HG02981 (cell line): ENCODE data around the gene HSPBP1.
"Not testable (repeated sequence)": the region's sequence is repeated elsewhere in the genome, so short reads cannot be mapped to it uniquely, and the experiment has no call there.

Source experiments
- ATAC-seq: cut with Tn5 transposase; IDR thresholded peaks from one replicate; pipeline ENCODE4 v1.9.1; 2021; ENCODE audit warnings: mild to moderate bottlenecking, moderate library complexity; ENCODE audit not compliant: unreplicated experiment

The HSPBP1 gene, protein sequence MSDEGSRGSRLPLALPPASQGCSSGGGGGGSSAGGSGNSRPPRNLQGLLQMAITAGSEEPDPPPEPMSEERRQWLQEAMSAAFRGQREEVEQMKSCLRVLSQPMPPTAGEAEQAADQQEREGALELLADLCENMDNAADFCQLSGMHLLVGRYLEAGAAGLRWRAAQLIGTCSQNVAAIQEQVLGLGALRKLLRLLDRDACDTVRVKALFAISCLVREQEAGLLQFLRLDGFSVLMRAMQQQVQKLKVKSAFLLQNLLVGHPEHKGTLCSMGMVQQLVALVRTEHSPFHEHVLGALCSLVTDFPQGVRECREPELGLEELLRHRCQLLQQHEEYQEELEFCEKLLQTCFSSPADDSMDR

DNA sequence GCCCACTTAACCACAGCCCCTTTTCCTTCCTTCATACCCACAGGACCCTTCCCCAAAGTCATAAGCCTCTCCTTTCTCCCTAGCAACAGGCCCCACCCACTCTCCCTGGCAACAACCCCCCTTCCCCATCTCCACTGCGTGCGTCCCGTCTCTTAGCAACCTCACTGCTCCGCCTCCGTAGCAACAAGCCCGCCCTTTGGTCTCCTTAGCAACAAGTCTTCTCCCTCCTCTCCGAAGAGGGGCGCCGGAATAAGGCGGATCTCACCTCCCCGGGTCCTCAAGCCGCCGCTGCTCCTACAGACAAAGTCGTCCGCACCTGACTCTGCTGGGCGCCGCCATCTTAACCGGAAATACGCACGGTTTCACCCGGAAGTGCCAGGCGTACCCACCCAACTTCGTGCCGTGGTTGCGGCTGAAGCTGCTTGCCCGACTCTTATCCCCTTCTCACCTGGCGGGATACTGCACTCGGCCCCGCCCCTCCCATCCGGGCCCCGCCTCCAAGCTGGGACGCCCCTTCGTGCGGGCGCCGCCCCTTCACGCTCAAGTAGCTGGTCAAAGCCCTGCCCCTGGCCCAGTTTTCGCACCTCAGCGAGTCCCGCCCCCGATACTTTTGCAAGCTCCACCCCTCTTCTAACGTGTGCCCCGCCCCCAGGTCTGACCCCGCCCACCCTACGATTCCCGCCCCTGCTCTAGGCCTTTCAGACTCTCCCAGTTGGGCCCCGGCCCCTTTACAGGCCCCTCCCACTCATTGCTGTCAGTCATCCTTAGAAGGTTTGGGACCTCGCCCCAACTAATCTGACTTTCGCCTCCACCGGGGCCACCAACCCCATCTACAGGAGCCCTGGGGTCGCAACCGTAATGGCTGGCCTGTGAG, at the start of gene HSPBP1:
Gene HSPBP1 (minus strand): TSS at position 341 of the 874 bp plus-strand sequence. CDS start 502 bp downstream, outside the sequence.
- peak; percentile 66 for ATAC-seq

DNA sequence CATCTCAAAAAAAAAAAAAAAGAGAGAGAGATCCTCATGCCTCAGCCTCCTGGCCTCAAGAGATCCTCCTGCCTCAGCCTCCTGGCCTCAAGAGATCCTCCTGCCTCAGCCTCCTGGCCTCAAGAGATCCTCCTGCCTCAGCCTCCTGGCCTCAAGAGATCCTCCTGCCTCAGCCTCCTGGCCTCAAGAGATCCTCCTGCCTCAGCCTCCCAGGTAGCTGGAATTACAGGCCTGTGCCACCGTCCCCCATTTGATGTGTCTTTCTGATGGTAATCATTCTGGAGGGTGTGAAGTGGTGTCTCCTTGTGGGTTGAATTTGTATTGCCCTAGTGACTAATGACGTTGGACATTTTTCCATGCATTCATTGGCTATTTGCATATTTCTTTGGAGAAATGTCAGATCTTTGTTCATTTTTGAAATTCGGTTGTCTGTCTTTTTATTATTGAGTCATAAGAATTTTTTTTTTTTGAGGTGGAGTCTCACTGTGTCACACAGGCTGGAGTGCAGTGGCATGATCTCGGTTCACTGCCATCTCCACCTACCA, 48.9 kb upstream of the HSPBP1 start:
- ATAC-seq = not testable (repeated sequence)

DNA sequence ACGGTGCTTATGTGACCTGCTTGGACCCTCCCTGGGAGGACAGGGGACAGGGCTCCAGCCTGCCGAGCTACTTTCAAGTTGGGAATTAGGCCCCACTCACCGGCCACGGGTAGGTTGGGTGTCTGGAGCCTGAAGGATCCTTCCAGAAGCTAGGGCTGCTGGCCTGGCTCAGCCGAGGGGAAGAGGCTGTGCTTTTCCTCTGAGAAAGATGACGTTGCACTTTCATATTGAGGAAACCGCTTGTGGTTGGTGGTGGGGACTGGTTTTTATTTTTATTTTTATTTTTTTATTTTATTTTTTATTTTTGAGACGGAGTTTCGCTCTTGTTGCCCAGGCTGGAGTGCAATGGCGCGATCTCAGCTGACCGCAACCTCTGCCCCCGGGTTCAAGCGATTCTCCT, 45.3 kb upstream of the HSPBP1 start, which contains the start of gene TMEM150B:
Gene TMEM150B (minus strand): TSS at position 170 of the 400 bp plus-strand sequence. CDS start 4,305 bp downstream, outside the sequence.
- no peak for ATAC-seq

DNA sequence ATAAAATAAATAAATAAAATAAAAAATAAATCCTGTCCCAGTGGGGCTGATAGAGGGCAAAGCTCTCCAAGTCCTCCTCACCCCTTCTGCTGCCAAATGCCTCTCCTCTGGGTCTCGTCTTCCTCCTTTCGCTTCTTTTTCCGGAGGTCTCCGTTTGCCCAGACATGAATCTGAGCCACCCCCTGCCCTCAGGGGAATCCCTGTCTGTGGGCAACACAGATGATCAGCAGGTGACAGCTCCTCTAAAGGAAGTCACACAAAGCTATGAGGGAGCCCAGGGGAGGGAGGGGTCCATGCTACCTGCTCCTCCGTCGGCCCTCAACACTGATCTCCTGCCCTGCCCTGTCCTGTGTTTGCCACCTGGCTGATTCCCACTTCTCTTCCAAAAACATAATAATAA, 44.8 kb upstream of the HSPBP1 start:
- no peak for ATAC-seq

DNA sequence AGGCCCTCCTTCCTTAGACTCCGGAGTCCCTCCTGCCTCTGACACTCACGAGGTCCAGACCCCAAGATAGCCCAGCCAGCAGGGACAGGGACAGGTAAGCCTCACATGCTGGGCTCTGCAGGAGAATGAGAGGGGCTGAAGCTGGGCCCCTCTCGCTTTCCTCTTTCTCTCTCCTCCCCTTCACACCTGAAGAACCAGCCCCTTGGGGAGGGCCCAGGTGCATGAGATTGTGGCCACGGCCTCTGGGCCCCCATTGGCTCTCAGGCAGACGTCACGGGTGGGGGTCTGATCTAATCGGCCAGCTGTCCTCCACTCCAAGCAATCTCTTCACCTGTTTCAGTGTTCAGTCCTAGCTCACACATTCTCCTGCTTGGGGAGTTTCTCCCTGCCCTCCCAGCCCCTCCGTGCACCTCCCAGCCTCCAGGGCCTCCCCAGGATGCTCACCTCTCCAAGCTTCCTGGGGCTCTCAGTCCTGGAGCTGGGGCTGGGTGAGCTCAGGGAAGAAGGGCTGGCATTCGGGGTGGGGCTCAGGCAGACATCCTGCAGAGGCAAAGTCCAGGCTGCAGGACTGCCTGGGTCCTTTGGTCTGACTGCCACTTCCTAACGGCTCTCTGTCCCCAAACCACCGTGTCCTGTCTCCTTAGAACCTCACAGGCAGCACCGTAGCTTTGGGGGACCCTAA, 42.4 kb upstream of the HSPBP1 start:
- ATAC-seq = no peak

DNA sequence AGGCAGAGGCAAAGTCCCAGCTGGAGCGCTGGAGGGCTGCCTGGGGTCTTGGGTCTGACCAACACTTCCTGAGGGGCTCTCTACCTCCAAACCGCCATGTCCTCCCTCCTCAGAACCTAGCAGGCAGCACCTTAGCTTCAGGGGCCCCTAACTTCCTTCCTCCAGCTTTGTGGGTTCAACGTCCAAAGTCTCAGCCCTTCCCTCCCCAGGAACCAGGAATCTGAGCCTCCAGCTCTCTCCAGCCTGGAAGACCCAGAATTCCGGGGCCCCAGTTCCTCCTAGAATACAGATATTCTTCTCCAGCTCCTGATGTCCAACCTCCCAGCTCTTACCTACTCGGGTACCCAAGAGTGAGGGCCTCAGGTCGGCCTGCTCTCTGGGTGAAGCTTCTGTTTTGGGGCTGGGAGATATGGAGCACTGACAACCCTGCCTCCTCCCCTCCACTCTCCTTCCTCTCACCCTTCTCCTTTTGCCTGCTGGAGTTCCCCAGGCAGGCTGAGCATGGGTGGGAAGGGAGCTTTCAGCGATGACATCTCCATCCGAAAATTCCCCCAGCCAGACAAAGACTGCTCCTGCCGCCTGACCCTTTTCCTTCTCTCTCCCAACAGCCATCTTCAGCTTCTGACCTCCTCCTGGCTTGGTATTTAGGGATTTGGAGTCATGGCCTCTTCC, 41.7 kb upstream of the HSPBP1 start:
- no peak for ATAC-seq

DNA sequence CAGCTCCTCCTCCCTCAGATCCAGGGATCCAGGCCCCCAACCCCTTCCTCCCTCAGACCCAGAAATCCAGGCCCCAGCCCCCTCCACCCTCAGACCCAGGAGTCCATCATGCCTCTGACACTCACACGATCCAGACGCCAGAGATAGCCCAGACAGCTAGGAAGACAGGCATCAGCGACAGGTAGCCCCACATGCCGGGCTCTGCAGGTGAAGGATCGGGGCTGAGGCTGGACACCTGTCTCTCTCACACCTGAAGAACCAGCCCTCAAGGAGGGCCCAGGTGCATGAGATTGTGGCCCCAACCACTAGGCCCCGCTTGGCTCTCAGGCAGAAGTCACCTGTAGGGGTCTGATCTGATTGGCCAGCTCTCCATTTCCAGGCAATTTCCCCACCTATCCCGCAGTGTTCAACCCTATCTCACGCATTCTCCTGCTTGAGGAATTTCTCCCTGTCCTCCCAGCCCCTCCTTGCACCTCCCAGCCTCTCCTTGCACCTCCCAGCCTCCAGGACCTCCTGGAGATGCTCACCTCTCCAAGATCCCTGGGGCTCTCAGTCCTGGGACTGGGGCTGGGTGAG, 41.0 kb upstream of the HSPBP1 start:
- ATAC-seq = no peak

DNA sequence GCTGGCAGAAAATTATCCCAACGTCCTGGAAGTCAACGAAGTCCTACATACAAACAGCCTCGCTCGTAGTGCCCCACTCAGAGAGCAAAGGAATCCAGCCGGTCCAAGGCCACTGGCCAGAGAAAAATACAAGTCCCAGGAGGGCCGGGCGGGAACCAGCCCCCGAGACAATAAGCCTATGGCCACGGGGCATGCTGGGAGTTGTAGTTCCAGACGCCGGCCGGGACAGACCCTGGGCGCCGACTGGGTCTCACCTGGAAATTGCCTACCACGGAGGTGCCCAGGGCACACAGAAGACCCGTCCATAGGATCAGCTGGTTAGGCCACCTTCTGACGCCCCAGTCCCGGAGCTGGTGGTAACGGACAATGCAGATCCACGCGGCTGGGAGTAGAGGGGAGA, 39.9 kb upstream of the HSPBP1 start:
- ATAC-seq = no peak

DNA sequence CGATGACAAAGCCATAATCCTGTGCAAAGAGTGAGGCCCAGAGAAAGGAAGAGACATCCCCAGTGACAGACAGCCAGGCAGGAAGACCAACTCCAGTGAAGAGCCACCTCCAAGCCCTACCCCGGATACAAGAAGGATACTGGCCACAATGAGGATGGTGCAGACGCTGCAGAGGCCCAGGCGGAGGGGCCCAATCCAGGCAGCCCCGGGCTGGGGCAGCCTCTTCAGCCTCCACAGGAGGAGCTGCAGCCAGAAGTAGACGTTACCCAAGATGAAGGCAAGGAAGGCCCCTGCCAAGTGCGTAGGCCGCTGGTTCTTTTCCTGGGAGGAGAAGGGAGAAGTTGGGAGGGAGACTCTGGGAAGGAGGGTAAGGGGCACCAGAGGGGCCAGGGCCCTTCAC, 36.7 kb upstream of the HSPBP1 start:
- ATAC-seq = no peak

DNA sequence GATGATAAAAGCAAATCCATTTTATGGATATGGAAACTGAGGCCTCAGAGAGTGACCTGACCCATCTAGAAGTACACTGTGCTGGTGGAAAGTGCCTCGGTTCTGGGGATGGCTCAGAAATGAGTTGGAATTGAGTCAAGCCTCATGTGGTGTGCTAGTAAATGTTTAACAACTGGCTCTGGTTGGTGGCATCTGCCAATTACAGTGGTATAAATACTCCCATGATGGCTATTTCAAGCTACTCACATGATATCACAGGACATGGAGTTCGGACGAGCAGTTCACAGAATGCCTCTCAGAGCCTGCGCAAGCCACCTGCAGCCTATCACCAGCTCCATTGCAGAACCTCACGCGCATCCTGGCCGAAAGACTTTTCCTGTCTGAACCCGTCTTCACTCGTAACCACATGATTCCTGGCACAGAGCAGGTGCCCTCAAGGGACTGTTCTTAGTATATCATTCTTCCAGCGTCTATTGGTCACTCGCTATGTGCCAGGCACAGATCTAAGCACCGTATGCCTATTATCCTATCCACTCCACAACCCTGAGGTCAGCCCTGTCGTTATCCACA, 36.1 kb upstream of the HSPBP1 start:
- no peak for ATAC-seq

DNA sequence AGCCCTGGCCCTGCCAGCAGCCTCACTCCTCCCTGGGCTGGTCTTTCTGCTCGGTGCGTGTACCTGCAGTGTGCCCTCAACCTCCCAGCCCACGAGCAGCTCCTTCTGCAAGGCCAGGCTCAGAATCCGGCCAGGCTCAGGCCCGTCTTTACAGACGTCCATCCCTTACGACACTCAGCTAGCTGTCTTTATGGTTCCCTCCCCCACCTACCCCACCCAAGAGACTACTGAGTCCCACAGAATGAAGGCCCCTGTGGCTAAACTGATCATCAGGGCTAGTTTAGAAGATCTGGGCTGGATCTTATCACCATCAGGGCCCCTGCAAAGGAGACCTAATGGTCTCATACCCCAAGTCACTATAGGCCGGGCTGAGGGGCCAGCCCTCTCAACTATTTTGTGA, 34.5 kb upstream of the HSPBP1 start:
- no peak for ATAC-seq

DNA sequence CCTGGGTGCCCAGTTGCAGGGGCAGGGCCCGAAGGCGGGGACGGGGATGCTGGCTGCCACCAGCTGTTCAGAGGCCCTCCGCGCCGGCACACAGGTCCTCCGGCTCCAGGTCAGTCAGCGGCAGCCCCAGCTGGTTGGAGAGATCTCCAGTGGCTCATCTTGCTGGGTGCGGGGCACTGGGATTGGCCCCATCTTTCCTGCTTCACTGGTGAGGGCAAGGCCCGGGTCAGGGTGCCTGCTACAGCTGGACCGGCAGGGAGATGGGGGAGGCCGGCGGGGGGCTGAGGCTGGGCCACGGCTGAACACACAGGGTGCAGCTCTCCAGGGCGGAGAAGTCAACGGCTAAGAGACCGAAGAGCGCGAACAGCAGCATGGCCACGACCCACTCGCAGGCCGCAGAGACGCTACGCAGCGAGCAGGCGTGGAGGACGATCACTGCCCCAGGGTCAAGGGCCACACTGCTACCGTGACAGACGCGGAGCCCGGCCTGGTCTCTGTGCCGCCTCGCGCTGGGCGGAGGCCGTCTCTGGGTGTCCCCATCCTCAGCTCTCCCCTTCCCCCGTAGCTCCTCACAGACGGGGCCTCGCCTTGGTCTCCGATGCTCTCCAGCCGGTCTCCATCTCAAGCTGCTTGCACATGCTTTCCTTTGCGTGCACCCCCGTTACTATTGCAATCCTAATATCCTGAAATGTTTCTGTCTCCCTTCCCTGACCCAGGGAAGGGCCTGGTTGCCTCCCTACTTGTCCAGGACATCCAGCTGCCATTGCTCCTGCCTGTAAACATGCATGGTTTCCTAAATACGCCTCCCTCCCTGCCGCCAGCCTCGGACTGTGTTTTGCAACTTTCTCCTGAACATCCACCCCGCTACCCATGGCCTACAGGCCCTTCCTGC, 33.0 kb upstream of the HSPBP1 start:
- ATAC-seq = no peak

DNA sequence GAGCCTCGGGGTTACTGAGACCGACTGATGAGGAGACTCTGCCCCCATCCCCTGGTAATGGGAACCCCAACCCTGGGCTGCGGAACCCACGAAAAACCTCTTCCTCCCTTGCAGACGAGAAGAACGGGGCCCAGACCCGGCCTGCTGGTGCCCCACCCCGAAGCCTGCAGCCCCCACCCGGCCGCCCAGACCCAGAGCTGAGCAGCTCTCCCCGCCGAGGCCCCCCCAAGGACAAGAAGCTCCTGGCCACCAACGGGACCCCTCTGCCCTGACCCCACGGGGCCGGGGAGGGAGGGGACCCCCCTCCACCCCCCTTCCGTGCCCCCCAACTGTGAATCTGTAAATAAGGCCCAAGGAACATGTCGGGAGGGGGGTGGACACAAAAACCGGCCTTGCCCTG, 31.9 kb upstream of the HSPBP1 start:
- ATAC-seq = no peak

DNA sequence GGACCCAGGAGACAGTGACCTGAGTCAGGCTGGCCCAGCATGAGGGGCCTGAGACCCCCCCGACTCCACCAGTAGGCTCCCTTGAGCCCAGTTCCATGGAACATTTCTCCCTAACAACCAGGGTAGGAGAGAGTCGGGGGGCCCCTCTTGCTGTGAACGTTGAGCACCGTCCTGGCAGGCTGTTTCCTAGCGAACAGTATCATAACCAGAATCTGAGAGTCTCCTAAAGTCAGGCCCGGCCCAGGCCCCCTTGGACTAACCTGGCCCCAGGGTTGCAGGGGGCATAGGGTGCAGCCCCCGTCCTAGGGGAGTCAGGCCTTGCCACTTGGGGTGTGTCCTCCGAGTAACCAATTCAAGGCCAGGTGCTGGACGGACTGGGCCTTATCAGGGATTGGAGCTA, 31.5 kb upstream of the HSPBP1 start:
- no peak for ATAC-seq

DNA sequence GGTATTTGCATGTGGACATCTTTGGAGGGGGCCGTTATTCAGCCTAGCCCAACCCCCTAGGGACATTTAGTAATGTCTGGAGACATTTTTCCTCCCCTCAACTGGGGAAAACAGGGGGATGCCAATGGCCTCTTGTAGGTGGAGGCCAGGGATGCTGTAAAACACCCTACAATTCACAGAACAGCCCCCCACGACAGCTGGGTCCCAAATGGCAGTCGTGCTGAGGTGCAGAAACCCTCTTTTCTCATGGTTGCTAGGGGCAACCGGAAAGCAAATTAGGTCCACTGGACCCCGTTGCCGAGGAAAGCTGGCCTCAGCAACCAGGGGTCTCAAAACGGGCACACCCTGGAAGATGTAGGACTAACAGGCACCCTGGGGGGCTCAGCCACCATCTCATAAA, 30.6 kb upstream of the HSPBP1 start:
- ATAC-seq = no peak

DNA sequence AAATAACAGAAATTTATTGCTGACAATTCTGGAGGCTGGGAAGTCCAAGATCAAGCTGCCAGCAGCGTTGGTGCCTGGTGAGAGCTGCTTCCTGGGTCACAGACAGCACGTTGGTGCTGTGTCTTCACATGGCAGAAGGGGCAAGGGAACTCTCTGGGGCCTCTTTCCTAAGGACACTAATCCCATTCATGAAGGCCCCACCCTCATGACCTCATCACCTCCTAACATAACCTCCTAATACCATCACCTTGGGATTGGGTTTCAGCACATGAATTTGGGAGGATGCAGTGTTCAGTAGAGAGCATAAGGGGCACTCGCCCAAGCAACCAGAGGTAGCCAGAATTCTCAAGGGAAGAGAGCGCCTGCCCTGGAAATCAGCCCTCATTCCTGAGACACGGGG, 29.5 kb upstream of the HSPBP1 start:
- ATAC-seq = no peak

DNA sequence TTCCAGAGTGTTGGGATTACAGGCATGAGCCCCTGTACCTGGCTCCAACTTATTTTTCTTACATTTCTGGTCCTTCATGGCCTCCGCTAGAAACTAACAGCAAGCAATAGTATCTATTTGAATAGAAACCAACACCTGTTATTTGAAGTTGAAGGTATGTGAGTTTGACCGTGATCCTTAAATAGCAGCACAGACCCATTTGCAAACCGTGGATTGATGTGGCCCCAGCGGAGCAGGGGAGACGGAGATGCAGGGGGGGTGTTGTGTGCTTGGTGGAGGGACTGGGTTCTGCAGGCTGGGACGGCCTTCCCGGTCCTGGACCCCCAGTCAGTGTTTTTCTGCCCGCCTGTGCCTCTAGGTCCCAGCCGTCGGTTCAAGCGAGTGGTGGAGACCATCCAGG, 28.4 kb upstream of the HSPBP1 start:
- ATAC-seq = no peak

DNA sequence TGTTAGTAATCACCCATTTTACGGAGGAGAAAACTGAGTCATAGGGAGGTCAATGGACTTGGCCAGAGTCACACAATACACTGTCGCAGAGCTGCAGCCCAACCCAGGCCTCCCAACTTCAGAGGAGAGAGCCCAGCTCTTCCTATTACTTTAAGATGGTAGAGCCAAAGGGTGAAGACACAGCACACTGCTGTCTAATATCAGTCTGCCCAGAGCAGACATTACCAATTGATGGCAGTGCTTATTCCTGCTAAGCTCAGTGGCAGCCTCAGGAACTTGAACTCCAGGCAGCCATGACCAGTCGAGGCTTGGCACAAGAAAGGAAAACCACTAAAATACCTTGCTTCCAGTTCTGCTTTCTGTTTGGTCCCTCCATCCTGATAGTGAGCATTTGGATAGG, 26.8 kb upstream of the HSPBP1 start:
- no peak for ATAC-seq

DNA sequence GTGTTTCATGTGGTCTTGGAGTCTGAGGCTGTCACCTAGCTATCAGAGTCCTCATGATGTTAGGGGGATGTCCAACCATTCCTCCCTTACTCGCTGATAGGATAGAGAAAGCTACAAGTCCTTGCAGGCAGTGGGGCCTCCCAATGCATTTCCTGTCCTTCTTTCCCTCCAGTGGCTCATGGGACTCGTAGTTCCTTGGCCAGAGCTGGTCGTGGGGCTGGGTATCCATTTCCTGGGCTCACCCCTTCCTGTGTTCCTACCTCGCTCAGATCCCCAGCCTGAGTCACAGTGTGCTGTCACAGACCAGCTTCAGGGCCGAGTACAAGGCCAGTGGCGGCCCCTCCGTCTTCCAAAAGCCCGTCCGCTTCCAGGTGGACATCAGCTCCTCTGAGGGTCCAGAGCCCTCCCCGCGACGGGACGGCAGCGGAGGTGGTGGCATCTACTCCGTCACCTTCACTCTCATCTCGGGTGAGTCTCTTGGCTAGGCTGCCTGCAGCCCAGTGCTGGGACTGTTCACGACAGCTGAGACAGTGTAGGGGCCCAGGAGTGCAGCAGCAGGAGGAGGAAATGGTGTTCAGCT, 26.2 kb upstream of the HSPBP1 start:
- ATAC-seq = no peak
